HEK293 (cell line): Measurements from ENCODE around the gene CBFA2T2.

Experiments
- SP2 ChIP-seq: fragments of 450-650 bp; formaldehyde crosslinking; IDR thresholded peaks from 2 replicates; pipeline ENCODE4 v1.5.1; 2016; ENCODE audit warnings: missing biosample characterization, missing genetic modification characterization
- ZNF513 ChIP-seq: fragments of 450-650 bp; IDR thresholded peaks from 2 replicates; pipeline ENCODE4 v1.5.1; 2018; ENCODE audit warnings: missing biosample characterization, missing genetic modification characterization
- TF ChIP-seq, protein P1 (sequence below): fragments of 450-650 bp; formaldehyde crosslinking; IDR thresholded peaks from 2 replicates; pipeline ENCODE4 v1.5.1; 2016; ENCODE audit warnings: missing biosample characterization, missing genetic modification characterization

DNA sequence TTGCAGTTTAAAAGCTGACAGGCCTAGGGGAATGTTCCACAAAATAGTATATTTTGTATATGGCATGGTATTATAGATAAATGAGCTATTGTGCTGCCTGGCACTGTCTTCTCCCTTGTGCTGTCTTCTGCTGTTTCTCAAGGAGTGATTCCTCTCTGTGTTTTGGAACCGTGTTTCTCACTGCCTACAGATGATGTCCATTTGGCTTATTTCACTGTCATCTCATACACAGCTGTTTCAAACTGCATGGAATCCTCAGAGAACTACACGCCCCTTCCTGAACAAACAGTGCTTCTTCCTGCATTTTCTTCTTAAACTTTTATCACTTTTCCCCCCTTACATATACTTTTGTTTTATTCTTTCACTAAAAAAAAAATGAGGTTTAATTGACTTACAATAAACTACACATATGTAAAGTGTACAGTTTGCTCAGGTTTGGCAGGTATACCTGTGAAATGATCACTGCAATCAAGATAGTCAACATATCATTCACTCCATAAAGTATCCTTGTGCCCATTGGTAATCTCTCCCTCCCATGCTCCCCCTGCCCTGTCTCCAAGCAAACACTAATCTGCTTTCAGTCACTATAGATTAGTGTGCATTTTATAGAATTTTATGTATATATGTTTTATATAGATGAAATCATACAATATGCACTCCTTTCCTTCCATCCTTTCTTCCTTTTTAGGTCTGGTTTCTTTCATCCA, 43.0 kb downstream of the CBFA2T2 start:
- TF ChIP-seq, protein P1, sequence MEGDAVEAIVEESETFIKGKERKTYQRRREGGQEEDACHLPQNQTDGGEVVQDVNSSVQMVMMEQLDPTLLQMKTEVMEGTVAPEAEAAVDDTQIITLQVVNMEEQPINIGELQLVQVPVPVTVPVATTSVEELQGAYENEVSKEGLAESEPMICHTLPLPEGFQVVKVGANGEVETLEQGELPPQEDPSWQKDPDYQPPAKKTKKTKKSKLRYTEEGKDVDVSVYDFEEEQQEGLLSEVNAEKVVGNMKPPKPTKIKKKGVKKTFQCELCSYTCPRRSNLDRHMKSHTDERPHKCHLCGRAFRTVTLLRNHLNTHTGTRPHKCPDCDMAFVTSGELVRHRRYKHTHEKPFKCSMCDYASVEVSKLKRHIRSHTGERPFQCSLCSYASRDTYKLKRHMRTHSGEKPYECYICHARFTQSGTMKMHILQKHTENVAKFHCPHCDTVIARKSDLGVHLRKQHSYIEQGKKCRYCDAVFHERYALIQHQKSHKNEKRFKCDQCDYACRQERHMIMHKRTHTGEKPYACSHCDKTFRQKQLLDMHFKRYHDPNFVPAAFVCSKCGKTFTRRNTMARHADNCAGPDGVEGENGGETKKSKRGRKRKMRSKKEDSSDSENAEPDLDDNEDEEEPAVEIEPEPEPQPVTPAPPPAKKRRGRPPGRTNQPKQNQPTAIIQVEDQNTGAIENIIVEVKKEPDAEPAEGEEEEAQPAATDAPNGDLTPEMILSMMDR (tag by site-specific recombination), result no peak
- no peak for TF ChIP-seq ZNF513 (tag by site-specific recombination)
- no peak for TF ChIP-seq SP2 (tag by site-specific recombination)
